Measurements from ENCODE around the gene RPS6KB2.

DNA sequence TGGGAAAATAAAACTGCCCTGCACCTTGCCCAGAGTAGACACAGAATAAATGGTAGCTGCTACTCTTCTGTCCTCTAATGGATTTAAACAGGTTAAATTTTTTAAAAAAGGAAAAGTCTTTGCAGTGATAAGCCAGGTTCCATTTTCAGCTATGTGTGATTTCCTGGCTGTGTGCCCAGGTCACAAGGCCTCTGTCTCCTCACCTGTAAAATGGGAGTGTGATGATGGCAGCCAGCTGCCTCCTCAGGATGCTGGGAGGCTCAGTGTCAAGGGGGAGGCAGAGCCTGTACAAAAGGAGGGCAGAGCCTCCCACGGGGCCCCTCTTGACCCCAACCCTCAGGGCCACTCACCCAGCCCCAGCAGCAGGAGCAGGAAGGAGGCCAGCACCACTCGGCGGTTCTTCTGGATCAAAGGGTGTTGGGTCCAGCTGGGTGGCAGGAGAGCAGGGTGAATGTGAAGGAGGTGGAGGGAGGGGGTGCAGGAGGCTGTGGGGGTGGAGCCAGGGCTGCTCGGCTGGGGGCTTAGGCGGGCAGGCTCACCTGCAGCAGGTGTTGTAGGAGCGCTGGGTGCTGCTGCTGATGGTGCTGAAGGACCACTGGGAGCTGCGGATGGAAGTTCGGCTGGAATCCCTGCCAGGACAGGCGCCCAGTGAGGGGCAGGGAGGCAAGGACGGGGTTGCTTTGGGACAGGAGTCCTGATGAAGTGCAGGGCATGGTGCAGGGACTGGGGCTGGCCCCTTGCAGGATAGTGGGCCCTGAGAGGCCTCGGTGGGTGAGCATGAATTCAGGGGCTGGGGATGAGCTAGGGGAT is 38.9 kb downstream of the RPS6KB2 start:
- TF ChIP-seq, protein P1, sequence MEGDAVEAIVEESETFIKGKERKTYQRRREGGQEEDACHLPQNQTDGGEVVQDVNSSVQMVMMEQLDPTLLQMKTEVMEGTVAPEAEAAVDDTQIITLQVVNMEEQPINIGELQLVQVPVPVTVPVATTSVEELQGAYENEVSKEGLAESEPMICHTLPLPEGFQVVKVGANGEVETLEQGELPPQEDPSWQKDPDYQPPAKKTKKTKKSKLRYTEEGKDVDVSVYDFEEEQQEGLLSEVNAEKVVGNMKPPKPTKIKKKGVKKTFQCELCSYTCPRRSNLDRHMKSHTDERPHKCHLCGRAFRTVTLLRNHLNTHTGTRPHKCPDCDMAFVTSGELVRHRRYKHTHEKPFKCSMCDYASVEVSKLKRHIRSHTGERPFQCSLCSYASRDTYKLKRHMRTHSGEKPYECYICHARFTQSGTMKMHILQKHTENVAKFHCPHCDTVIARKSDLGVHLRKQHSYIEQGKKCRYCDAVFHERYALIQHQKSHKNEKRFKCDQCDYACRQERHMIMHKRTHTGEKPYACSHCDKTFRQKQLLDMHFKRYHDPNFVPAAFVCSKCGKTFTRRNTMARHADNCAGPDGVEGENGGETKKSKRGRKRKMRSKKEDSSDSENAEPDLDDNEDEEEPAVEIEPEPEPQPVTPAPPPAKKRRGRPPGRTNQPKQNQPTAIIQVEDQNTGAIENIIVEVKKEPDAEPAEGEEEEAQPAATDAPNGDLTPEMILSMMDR (IDR thresholded peaks at IDR 0.05), result no peak
- TF ChIP-seq POLR2AphosphoS5 (IDR thresholded peaks at IDR 0.05) (no peak), POLR2A (IDR thresholded peaks at IDR 0.05) (no peak), EP300 (IDR thresholded peaks at IDR 0.05) (no peak)

Data from upper lobe of left lung (tissue), 4 donors.